Hepatocyte (in vitro differentiated cells): Measurements from ENCODE around the gene ISL2. TPM values are rescaled to one million over a fixed set of nuclear protein-coding genes. Genes with fewer than 3 reads are reported as not detected.

Source experiments
- DNase-seq: peaks from one replicate; pipeline ENCODE4 v3.0.0-alpha.2; 2016; ENCODE audit warnings: low spot score
- H2AFZ ChIP-seq: fragments of 200-600 bp; sonication (generic); 2 replicates; pipeline ENCODE4 v1.6.0; 2016; ENCODE audit warnings: antibody characterized with exemption, mild to moderate bottlenecking
- H3K27ac ChIP-seq: fragments of 200-600 bp; sonication (generic); 2 replicates; pipeline ENCODE4 v1.5.1; 2016; ENCODE audit warnings: mild to moderate bottlenecking
- H3K27me3 ChIP-seq: fragments of 200-600 bp; sonication (generic); 2 replicates; pipeline ENCODE4 v1.6.1; 2016
- H3K36me3 ChIP-seq: fragments of 200-600 bp; sonication (generic); replicated peaks from 2 replicates; pipeline ENCODE4 v1.5.1; 2016; ENCODE audit warnings: low read depth; ENCODE audit not compliant: insufficient read depth
- H3K4me1 ChIP-seq: fragments of 200-600 bp; sonication (generic); 2 replicates; pipeline ENCODE4 v1.5.1; 2016; ENCODE audit warnings: mild to moderate bottlenecking, moderate library complexity; ENCODE audit not compliant: insufficient read depth
- H3K4me2 ChIP-seq: fragments of 200-600 bp; sonication (generic); 2 replicates; pipeline ENCODE4 v1.6.0; 2016
- H3K4me3 ChIP-seq: fragments of 200-600 bp; sonication (generic); 2 replicates; pipeline ENCODE4 v1.5.1; 2016; ENCODE audit warnings: mild to moderate bottlenecking
- H3K79me2 ChIP-seq: fragments of 200-600 bp; sonication (generic); 2 replicates; pipeline ENCODE4 v1.6.0; 2017; ENCODE audit warnings: mild to moderate bottlenecking
- H3K9me2 ChIP-seq: fragments of 200-600 bp; sonication (generic); replicated peaks from 2 replicates; pipeline ENCODE4 v1.6.0; 2017; ENCODE audit warnings: mild to moderate bottlenecking; ENCODE audit not compliant: insufficient read depth
- H3K9me3 ChIP-seq: fragments of 200-600 bp; sonication (generic); 2 replicates; pipeline ENCODE4 v1.5.1; 2016; ENCODE audit warnings: low read depth, mild to moderate bottlenecking
- H4K20me1 ChIP-seq: fragments of 200-600 bp; sonication (generic); 2 replicates; pipeline ENCODE4 v1.6.0; 2016; ENCODE audit warnings: mild to moderate bottlenecking; ENCODE audit not compliant: insufficient read depth, poor library complexity, severe bottlenecking
- EZH2 ChIP-seq: fragments of 200-600 bp; sonication (generic); IDR thresholded peaks from 2 replicates; pipeline ENCODE4 v1.6.1; 2016; ENCODE audit warnings: antibody characterized with exemption, mild to moderate bottlenecking, borderline replicate concordance
- EZH2phosphoT487 ChIP-seq: fragments of 200-600 bp; sonication (generic); IDR thresholded peaks from one replicate; pipeline ENCODE4 v1.6.1; 2018; ENCODE audit warnings: antibody characterized with exemption, mild to moderate bottlenecking, low read depth, moderate library complexity; ENCODE audit not compliant: unreplicated experiment, severe bottlenecking
- WGBS: methylation state at CpG from one replicate; pipeline ENCODE4 v1.1.6; 2016; ENCODE audit warnings: low lambda C conversion rate; ENCODE audit errors: missing lambda C conversion rate; 5-methylcytosine and 5-hydroxymethylcytosine counted together
- polyA plus RNA-seq: library from polyadenylated mRNA; unstranded; fragments of >200 nt; fragmentation: Nextera tagmentation; extraction: Ambion mirVana; gene quantifications from 2 replicates; pipeline ENCODE4 v1.2.1, GENCODE V29; 2016
- total RNA-seq: library from RNA; depleted of rRNA; stranded (reverse); fragments of >200 nt; gene quantifications from 2 replicates; pipeline ENCODE4 v1.2.3, GENCODE V29; 2014
- TF ChIP-seq, protein P1 (sequence below): fragments of 200-600 bp; sonication (generic); IDR thresholded peaks from 2 replicates; pipeline ENCODE4 v1.5.1; 2016; ENCODE audit warnings: antibody characterized with exemption, mild to moderate bottlenecking; ENCODE audit not compliant: poor library complexity

ISL2 gene
- total and polyA plus RNA-seq, 2 experiments from 2014 or later, result 3.9 to 4.7 TPM

DNA sequence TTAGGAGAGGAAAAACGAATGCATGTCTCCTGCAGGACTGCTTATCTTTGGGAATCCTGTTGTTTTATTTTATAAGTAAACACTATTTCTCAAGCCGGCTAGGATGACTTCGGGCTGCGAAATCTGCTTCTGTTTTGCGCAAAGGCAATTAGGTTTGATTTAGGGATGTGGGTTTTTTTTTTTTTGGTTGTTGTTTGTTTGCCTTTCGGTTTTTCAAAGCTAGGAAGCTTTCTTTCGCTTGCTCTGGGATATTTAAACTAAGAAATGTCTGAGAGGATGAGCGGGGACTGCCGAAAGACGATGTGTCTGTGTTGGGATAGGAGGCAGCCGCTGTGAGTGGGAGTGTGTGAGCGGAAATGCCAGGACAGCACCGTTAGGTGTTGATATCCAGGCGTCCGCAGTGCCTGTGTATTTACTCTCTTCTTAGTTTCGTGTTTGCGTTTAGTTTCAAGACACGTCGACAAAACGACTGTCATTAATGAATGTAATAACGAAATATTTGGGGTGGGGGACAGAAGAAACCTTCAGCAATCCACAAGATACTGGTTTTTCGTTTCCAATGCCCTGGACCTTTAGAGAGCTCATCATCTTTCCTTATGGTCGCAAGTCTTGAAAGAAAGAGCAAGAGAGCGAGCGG lies 604 bp downstream of the ISL2 start:
- H3K4me2 ChIP-seq, result peak overlapping the region; percentile 97
- no peak overlapping the region for H2AFZ ChIP-seq
- H3K27ac ChIP-seq, result peak overlapping the region; percentile 23
- no peaks in the 10 kb centered on the region for H3K36me3 ChIP-seq
- peaks cover 11% of the 10 kb centered on the region for H4K20me1 ChIP-seq
- 3% methylated on average over 25 of the region's 25 CpGs for WGBS
- TF ChIP-seq EZH2, result peak; percentile 78
- TF ChIP-seq, protein P1, sequence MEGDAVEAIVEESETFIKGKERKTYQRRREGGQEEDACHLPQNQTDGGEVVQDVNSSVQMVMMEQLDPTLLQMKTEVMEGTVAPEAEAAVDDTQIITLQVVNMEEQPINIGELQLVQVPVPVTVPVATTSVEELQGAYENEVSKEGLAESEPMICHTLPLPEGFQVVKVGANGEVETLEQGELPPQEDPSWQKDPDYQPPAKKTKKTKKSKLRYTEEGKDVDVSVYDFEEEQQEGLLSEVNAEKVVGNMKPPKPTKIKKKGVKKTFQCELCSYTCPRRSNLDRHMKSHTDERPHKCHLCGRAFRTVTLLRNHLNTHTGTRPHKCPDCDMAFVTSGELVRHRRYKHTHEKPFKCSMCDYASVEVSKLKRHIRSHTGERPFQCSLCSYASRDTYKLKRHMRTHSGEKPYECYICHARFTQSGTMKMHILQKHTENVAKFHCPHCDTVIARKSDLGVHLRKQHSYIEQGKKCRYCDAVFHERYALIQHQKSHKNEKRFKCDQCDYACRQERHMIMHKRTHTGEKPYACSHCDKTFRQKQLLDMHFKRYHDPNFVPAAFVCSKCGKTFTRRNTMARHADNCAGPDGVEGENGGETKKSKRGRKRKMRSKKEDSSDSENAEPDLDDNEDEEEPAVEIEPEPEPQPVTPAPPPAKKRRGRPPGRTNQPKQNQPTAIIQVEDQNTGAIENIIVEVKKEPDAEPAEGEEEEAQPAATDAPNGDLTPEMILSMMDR, result no peak
- TF ChIP-seq EZH2phosphoT487, result no peak
- H3K4me3 ChIP-seq, result peak overlapping the region; percentile 15
- peaks cover 31% of the 10 kb centered on the region for H3K4me1 ChIP-seq
- H3K9me2 ChIP-seq, result no peaks in the 10 kb centered on the region
- H3K27me3 ChIP-seq, result peaks cover 89% of the 10 kb centered on the region
- H3K79me2 ChIP-seq, result peaks cover 27% of the 10 kb centered on the region
- DNase-seq, result no peak
- H3K9me3 ChIP-seq, result no peaks in the 10 kb centered on the region

DNA sequence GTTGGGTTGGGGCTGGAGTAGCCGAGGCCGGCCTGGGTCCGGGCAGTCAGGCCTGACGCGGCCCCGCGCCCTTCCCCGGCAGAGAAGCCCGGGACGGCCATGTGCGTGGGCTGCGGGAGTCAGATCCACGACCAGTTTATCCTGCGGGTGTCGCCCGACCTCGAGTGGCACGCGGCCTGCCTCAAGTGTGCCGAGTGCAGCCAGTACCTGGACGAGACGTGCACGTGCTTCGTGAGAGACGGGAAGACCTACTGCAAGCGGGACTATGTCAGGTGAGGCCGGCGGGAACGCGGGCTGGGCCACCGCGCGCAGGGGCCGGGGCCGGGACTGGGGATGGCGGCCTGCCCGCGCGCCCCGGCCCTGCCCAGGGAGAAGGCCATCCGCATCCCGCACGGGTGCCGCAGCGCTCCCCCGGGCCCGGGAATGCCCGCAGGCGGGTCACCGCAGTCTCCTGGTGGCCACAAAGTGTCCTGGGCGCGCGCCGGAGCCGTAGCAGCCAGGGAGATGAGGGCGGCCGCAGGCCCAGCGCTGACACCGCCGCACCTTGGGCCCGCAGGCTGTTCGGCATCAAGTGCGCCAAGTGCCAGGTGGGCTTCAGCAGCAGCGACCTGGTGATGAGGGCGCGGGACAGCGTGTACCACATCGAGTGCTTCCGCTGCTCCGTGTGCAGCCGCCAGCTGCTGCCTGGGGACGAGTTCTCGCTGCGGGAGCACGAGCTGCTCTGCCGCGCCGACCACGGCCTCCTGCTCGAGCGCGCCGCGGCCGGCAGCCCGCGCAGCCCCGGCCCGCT lies 1.3 kb downstream of the ISL2 start:
- Histone ChIP-seq H3K36me3 (no peaks in the 10 kb centered on the region), H2AFZ (no peak overlapping the region), H3K79me2 (peaks cover 27% of the 10 kb centered on the region), H4K20me1 (peaks cover 11% of the 10 kb centered on the region), H3K9me2 (no peaks in the 10 kb centered on the region), H3K9me3 (no peaks in the 10 kb centered on the region), H3K27me3 (peaks cover 96% of the 10 kb centered on the region), H3K4me3 (peak overlapping the region; percentile 23), H3K27ac (peak overlapping the region; percentile 23), H3K4me2 (peak overlapping the region; percentile 97), H3K4me1 (peaks cover 36% of the 10 kb centered on the region)
- no peak for DNase-seq
- WGBS, result 3% methylated on average over 81 of the region's 89 CpGs
- TF ChIP-seq, protein P1, result no peak
- peak; percentile 72 for TF ChIP-seq EZH2
- peak; percentile 42 for TF ChIP-seq EZH2phosphoT487

DNA sequence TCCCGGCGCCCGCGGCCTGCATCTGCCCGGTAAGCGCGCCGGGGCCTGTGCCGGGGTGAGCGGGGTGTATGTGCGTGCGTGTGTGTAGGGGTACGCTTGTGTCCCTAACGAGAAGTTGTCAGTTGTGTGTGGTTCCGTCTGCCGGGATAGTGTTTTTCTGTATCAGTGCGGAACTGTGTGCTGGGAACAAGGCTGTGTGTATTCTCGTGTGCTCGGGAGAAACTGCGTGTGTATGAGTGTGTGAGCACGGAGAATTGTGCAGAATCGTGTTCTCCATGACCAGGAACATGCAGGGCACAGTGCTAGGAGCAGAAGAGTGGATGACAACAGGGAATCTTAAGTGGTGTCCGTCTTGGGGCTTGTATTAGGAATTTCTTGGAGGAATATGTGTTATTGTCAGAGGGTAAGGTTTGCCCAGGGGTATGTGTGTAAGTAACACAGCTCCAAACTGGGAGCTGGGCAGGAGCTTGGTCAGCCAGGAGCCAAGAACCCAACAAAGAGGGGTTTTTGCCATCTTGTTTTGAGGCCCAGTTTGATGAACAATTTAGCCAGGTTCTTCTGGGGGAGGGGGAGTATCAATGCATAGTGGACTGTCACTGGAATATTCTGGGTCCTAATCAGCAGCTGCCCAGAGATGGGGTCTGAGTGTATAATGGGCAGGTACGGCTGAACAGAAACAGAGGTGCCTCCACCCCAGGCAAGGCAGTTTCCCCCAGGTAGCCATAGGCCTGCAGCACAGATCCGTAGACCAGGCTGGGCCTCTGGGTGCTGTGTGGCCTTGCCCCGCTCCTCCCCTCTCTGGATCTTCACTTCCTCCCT lies 2.1 kb downstream of the ISL2 start:
- peak overlapping the region; percentile 9 for H3K27ac ChIP-seq
- no peak for DNase-seq
- H4K20me1 ChIP-seq, result peaks cover 11% of the 10 kb centered on the region
- peaks cover 29% of the 10 kb centered on the region for H3K79me2 ChIP-seq
- peak overlapping the region; percentile 23 for H3K4me3 ChIP-seq
- TF ChIP-seq EZH2 (peak; percentile 49), EZH2phosphoT487 (no peak)
- H3K27me3 ChIP-seq, result peaks cover 96% of the 10 kb centered on the region
- H2AFZ ChIP-seq, result no peak overlapping the region
- H3K4me1 ChIP-seq, result peaks cover 43% of the 10 kb centered on the region
- H3K9me3 ChIP-seq, result no peaks in the 10 kb centered on the region
- 14% methylated on average over 26 of the region's 26 CpGs for WGBS
- no peaks in the 10 kb centered on the region for H3K9me2 ChIP-seq
- H3K4me2 ChIP-seq, result peak overlapping the region; percentile 97
- H3K36me3 ChIP-seq, result no peaks in the 10 kb centered on the region
